ENCODE data around the gene CFAP119.

- TF ChIP-seq, protein P1, sequence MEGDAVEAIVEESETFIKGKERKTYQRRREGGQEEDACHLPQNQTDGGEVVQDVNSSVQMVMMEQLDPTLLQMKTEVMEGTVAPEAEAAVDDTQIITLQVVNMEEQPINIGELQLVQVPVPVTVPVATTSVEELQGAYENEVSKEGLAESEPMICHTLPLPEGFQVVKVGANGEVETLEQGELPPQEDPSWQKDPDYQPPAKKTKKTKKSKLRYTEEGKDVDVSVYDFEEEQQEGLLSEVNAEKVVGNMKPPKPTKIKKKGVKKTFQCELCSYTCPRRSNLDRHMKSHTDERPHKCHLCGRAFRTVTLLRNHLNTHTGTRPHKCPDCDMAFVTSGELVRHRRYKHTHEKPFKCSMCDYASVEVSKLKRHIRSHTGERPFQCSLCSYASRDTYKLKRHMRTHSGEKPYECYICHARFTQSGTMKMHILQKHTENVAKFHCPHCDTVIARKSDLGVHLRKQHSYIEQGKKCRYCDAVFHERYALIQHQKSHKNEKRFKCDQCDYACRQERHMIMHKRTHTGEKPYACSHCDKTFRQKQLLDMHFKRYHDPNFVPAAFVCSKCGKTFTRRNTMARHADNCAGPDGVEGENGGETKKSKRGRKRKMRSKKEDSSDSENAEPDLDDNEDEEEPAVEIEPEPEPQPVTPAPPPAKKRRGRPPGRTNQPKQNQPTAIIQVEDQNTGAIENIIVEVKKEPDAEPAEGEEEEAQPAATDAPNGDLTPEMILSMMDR (IDR thresholded peaks at IDR 0.05), result no peak
- no peak for TF ChIP-seq POLR2A (IDR thresholded peaks at IDR 0.05)
Observed at GRCh38 chr16:30766206-30766932, 4.5 kb upstream of the CFAP119 start.

All from testis (tissue), 2 donors.